ENCODE data around the gene PDPN.
A peak's percentile ranks its signal among the peaks of the same experiment; 100 is the strongest.

The PDPN gene

GRCh38 chr1:13651279-13651678, 67.6 kb downstream of the PDPN start:
- Histone ChIP-seq H3K4me1 (no peaks in the 10 kb centered on the region), H3K9me3 (no peaks in the 10 kb centered on the region), H3K36me3 (no peaks in the 10 kb centered on the region), H3K27ac (no peak overlapping the region), H3K4me3 (no peak overlapping the region), H3K27me3 (no peaks in the 10 kb centered on the region)
- intact Hi-C loops (cut with DNase I; ENCODE audit: low total_unique reads), result no loop called here
- DNase-seq, result no peak
- TF ChIP-seq CTCF (IDR thresholded peaks at IDR 0.05), result no peak

GRCh38 chr1:13652238-13652637, 68.6 kb downstream of the PDPN start:
- no peak for DNase-seq
- Histone ChIP-seq H3K4me3 (no peak overlapping the region), H3K9me3 (no peaks in the 10 kb centered on the region), H3K27ac (no peak overlapping the region), H3K4me1 (no peaks in the 10 kb centered on the region), H3K27me3 (no peaks in the 10 kb centered on the region), H3K36me3 (no peaks in the 10 kb centered on the region)
- intact Hi-C loops (cut with DNase I; ENCODE audit: low total_unique reads), result no loop called here
- TF ChIP-seq CTCF (IDR thresholded peaks at IDR 0.05), result no peak

GRCh38 chr1:13661539-13661938, 77.9 kb downstream of the PDPN start:
- no peak overlapping the region for H3K4me3 ChIP-seq
- no peaks in the 10 kb centered on the region for H3K9me3 ChIP-seq
- peaks cover 0 to 17% of the 10 kb centered on the region in 2 donors for H3K27me3 ChIP-seq
- no peak overlapping the region for H3K27ac ChIP-seq
- TF ChIP-seq CTCF (IDR thresholded peaks at IDR 0.05), result no peak
- H3K4me1 ChIP-seq, result no peaks in the 10 kb centered on the region
- no peaks in the 10 kb centered on the region for H3K36me3 ChIP-seq
- intact Hi-C loops (cut with DNase I; ENCODE audit: low total_unique reads), result no loop called here
- DNase-seq, result no peak

- Histone ChIP-seq H3K4me1 (no peaks in the 10 kb centered on the region), H3K27ac (no peak overlapping the region), H3K36me3 (no peaks in the 10 kb centered on the region), H3K27me3 (peaks cover 0 to 17% of the 10 kb centered on the region in 2 donors), H3K9me3 (no peaks in the 10 kb centered on the region), H3K4me3 (no peak overlapping the region)
- TF ChIP-seq CTCF (IDR thresholded peaks at IDR 0.05), result no peak
- DNase-seq, result peak in 1 of 2 donors; percentile 52
- intact Hi-C loops (cut with DNase I; ENCODE audit: low total_unique reads), result no loop called here
Observed at GRCh38 chr1:13662493-13662892, 78.9 kb downstream of the PDPN start.

- no peak overlapping the region for H3K27ac ChIP-seq
- no peaks in the 10 kb centered on the region for H3K4me1 ChIP-seq
- no peak for DNase-seq
- H3K36me3 ChIP-seq, result no peaks in the 10 kb centered on the region
- no peaks in the 10 kb centered on the region for H3K9me3 ChIP-seq
- H3K27me3 ChIP-seq, result peaks cover 0 to 17% of the 10 kb centered on the region in 2 donors
- no peak overlapping the region for H3K4me3 ChIP-seq
- intact Hi-C loops (cut with DNase I; ENCODE audit: low total_unique reads), result no loop called here
- no peak for TF ChIP-seq CTCF (IDR thresholded peaks at IDR 0.05)
Observed at GRCh38 chr1:13663969-13664368, 80.3 kb downstream of the PDPN start.

- H3K9me3 ChIP-seq, result no peaks in the 10 kb centered on the region
- H3K36me3 ChIP-seq, result no peaks in the 10 kb centered on the region
- TF ChIP-seq CTCF (IDR thresholded peaks at IDR 0.05), result no peak
- no peaks in the 10 kb centered on the region for H3K4me1 ChIP-seq
- intact Hi-C loops (cut with DNase I; ENCODE audit: low total_unique reads), result no loop called here
- H3K27ac ChIP-seq, result no peak overlapping the region
- peaks cover 0 to 17% of the 10 kb centered on the region in 2 donors for H3K27me3 ChIP-seq
- DNase-seq, result no peak
- H3K4me3 ChIP-seq, result no peak overlapping the region
Observed at GRCh38 chr1:13664451-13664850, 80.8 kb downstream of the PDPN start.

Data from tibial artery (tissue), 4 donors.